GM21360 (cell line): ENCODE results near the gene MAP1LC3B2.

Experiments
- ATAC-seq: cut with Tn5 transposase; IDR thresholded peaks from one replicate; pipeline ENCODE4 v1.9.1; 2021; ENCODE audit warnings: mild to moderate bottlenecking, moderate library complexity; ENCODE audit not compliant: unreplicated experiment

The MAP1LC3B2 gene

DNA sequence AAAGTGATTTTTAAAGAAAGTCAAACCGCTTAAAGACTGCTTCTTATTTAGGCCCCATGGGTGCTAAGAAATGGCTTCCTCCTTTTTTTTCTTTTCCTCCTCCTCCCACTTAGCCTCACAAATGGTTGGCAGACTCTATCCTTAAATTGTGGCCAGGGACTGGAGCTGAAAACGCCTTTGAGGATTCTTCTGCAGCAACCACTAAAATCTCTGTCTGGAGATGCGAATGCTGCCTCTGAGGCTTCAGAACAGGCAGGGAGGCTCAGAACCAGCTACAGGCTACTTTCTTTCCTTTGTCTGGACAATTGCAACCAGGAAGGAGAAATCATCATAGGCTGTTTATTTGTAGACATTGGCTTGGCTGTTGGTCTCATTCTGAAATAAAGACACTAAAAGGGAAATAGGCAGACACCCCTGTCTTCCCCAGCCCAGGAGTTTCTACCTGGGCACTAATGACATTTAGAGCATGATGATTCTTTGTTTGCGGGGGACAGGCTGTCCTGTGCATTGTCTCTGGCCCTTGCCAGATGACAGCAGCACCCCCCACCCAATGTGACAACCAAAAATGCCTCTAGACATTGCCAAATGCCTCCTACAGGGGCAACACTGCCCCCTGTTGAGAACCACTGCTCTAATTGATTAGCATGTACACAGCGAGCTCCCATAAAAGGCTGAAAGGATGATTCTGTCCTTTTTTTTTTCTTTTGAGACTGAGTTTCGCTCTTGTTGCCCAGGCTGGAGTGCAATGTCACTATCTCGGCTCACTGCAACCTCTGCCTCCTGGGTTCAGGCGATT, 50.3 kb downstream of the MAP1LC3B2 start:
- no peak for ATAC-seq

DNA sequence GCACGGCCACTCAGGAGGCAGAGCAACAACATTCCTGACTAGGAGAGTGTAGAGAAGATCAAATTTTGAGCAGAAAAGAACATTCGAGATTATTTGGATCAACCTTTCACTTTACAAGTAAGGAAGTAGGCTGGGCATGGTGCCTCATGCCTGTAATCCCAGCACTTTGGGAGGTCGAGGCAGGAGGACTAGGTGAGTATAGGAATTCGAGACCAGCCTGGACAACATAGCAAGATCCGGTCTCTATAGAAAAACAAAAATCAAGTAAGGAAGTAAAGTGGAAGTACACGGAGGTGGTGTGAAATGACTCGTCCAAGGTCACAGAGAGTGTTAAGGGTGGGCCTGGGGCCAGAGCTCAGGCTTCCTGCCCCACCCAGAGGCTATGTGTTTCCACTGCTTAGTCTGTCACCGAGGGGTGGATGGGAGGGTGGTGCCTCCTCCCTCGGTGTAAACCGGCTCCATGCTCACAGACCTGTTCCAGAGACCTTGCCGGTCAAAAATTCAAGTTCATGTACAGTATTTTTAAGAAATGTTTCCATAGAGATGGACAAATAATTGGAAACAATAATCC, 51.9 kb downstream of the MAP1LC3B2 start:
- ATAC-seq: no peak

DNA sequence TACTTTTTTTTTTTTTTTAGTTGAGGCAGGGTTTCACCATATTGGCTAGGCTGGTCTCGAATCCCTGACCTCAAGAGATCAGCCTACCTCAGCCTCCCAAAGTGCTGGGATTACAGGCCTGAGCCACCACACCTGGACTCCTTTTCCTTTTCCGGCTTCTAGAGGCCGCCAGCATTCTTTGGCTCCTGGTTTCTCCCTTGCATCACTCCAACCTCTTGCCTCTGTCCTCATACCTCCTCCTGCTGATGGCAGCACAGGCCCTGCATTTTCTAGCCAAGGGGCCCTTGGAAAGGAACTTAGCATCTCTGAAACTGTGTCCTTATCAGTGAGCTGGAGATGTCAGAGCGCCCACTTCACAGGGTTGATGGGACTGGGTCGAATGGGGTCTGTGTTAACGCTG, 53.3 kb downstream of the MAP1LC3B2 start:
- ATAC-seq: no peak

DNA sequence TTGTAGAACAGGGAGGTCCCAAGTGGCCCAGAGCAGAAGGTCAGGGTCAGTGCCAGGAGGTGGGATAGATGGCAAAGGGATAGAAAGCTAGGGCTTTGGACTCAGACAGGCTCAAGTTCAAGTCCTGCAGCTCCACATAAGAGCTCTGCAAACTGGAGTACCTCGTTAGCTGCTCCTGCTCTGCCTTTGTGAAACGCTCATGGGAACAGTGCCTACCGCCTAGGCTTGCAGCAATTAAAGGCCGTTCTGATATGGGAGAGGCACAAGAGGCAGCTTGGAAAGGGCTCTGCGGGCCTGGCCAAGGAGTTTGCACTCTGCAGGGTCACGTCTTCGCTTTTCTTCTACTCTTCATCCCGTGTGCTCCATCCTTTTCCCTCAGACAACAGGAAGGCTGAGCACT, 54.1 kb downstream of the MAP1LC3B2 start:
- no peak for ATAC-seq

DNA sequence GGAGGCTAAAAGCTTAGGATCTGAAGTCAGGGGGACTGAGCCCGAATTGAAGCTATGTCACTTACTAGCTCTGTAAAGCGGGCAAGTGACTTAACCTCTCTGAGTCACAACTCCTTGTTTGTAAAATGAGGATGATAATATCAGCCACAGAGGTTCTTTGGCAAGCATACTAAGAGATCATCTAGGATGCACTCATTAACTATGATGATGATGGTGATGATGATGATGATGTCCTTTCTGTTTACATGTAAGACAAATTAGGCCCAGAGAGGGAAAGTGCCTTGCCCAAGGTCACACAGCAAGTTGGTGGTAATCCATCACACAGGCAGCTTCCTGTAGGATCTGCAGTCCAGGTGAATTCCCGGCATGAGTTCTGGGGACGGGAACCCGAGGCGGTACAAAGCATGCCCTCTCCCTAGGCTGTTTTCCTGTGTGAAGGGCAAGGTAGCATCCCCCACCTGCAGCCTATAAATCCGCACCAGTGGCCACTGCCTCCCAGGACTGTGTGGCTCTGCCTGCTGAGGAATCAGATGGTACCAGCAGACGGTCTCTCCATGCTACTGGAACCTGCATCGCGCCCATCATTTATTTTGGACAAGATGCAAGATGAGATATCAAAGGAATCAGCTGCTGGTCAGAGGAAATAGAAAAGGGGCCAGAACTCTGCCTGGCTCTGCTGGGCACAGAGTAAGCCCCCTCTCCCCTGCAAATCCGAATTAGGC, 55.2 kb downstream of the MAP1LC3B2 start:
- no peak for ATAC-seq

DNA sequence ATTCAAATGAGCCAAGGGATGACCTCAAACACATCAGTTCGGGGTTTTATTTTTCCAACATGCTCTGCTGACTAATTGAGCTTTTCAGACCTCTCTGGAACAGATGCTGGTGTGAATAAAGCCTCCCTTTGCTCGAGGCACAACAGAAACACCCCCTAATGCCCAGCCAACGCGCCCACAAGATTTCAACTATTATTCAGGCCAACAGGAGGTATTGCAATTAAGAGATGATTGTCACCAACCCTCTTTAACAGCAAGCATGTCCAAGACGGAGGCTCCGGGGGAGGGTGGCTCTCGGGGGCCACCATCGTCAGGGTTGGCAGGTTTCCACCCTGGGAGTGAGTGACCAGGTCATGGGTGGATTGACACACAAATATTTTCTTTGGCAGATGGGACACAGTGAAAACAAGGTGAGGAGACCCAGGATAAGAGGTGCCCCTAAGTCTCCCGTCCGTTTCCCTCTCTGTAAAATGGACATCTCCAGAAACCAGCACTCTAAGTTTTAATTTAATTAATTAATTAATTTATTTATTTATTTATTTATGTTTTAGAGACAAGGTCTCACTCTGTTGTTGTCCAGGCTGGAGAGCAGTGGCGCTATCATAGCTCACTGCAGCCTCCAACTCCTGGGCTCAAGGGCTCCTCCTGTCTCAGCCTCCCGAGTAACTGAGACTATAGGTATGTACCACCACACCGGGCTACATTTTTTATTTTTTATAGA, 56.1 kb downstream of the MAP1LC3B2 start:
- ATAC-seq: no peak

DNA sequence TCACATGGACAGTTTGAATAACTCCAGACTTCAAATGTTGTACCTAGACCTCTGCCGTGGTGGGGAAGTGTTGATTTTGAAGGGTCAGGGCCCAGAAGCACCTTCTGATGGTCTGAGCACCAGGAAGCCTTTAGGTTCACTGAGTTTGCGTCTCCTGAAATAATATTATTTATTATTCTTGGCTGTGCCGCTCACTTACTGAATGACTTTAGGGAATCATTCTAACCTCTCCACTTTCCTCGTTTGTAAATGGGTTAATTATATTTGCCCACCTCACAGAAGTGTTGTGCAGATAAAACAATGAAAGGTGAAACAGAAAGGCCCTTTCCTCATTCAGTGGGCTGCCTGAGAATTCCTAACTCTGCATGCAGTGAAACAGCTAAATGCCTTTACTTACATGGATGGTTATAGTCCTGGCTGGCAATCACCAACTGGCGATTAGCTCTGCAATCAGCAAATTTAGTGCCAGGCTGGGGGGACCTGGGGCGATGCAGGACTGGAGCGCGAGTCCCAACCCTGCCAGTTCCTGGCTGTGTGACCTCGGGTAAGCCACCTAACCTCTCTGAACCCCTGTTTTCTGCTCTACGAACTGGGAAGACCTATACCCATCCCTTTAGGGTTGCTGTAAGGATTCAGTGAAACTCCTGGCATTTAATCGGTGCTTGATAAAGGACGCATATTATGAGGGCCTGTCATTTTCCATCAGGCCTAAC, 57.5 kb downstream of the MAP1LC3B2 start:
- no peak for ATAC-seq

DNA sequence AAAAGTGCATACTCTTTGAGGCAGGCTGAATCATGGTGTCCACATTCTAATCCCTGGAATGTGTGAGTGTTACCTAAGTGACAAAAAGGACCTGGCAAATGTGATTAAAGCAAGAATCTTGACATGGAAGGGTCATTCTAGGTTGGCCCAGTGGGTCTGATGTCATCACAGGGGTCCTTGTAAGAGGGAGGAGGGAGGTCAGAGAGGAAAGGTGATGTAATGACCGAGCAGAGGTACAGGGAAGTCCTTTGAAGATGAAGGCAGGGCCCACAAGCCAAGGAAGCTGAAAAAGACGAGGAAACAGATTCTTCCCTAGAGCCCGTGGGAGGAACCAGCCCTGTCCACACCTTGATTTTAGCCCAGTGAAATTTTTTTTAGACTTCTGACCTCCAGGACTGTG, 60.1 kb downstream of the MAP1LC3B2 start:
- no peak for ATAC-seq

DNA sequence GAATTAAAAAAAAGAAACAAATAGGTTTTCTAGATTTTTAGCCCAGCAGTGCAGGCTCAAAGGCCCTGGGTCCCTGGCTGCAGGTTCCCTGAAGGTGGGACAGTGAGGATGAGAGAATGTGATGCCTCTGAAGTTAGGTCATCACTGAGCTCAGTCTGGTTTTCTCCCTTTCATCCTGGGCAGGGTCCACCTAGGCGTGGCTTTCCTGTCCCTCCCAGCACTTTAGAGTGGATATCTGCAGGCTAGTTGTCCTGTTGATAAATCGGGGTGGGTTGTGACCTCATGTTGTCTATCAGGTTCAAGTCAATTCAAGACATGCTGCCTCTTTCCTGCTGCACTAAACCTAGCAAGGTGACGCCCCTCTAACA, 60.9 kb downstream of the MAP1LC3B2 start:
- no peak for ATAC-seq

DNA sequence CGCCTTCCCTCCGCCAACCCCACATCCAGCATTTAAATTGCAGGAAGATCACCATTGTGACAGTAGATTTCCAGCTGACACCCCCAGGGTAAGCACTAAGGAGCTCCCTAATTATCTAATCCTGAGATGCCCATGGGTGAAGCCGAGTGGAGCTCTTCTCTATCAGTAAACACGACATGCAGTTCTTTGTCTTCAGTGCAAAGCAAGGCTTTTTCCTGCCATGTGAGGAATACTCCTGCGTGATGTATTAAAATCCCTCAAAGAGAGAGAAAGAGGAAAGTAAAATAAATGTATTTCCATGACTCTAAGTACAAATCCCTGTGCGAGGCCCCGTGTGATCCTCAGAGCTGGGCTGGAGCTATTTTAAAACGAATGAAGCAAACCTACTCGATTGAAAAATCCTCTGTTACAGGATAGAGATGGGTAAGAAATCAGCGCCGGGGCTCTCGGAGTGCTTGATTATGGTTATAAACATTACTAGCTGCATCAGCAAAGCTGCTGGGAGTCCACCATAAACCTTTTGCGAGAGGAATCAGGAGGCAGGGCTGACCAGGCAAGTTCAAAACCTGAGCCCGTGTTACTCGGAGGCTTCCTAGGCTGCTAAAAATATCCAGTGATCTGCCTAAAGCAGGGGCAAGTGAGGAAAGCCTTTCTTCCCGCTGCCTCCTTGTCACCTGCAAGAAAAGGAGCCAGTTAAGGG, 61.5 kb downstream of the MAP1LC3B2 start:
- ATAC-seq: no peak

DNA sequence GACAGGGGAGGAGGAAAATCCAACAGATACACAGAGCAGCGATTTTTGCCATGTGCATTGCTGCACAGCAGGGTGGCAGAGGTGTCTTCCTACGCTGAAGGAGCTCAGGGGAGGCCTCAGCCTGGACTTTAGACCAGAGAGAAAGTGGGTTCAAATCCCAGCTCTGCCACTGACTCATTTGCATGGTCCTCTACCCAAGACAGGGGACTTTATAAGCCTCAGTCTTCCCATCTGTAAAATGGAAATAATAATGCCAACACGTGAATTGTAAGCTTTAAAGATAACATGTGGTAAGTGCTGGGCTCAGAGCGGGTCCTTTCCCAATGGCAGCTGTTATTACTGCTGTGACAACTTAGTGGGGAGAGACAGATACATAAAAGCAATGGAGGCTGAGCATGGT, 62.0 kb downstream of the MAP1LC3B2 start:
- no peak for ATAC-seq

DNA sequence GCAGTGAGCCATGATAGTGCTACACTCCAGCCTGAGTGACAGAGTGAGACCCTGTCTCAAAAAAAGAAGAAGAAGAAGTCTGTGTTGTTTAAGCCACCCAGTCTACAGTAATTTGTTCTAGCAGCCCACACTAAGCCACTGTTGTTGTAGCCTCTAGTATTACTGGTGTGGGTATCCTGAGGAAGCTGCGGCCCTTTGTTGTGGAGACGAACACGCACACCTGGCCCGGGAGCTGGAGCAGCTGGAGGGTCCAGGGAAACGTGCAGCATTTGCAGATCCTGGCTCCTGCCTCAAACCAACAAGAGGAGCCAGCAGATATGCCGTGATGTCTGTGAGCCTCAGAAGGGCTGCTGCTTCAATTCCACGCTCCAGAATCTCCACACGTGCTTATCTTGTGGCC, 65.3 kb downstream of the MAP1LC3B2 start:
- ATAC-seq: no peak

DNA sequence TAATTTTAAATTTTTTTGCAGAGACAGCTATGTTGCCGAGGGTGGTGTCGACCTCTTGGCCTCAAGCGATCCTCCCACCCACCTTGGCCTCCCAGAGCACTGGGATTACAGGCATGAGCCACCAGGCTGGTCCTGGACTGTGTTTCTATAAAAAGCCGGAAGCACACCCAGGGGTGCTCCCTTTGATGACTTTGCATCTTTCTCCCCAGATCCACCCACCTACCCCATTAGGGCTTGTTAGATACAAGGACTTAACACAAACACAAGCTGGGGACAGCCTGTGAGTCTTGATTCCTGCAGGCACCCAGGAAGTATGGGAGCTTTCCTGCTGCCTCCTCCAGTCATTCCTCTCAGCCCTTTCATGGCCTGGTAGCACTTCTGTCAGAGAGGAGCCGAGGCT, 67.0 kb downstream of the MAP1LC3B2 start:
- no peak for ATAC-seq
